Stimulated activated CD4-positive, alpha-beta T cell treated with anti-CD3 and anti-CD28 coated beads, Interleukin-2, amount 100 ng/mL, for 4 hours (primary cell): Measurements from ENCODE around the gene LRRC8E.
"Not testable (repeated sequence)": the region's sequence is repeated elsewhere in the genome, so short reads cannot be mapped to it uniquely, and the experiment has no call there.

Experiments
- DNase-seq: peaks from one replicate; pipeline ENCODE4 v3.0.0-alpha.2; 2020; ENCODE audit warnings: low read depth

Gene LRRC8E

GRCh38 chr19:7920519-7921301 is 32.4 kb downstream of the LRRC8E start:
- peak; percentile 100 for DNase-seq

- no peak for DNase-seq
Measured at GRCh38 chr19:7921302-7921966, 33.1 kb downstream of the LRRC8E start.

GRCh38 chr19:7921967-7922835 is 33.9 kb downstream of the LRRC8E start:
- DNase-seq: no peak

- no peak for DNase-seq
Measured at GRCh38 chr19:7922836-7923195, 34.5 kb downstream of the LRRC8E start.

- DNase-seq: no peak
Measured at GRCh38 chr19:7923295-7924191, 35.2 kb downstream of the LRRC8E start.

- no peak for DNase-seq
Measured at GRCh38 chr19:7924241-7924640, 35.9 kb downstream of the LRRC8E start.

- DNase-seq: no peak
Measured at GRCh38 chr19:7924651-7925170, 36.4 kb downstream of the LRRC8E start.

- peak; percentile 60 for DNase-seq
Measured at GRCh38 chr19:7925171-7925851, 37.0 kb downstream of the LRRC8E start.

GRCh38 chr19:7926021-7926726 is 37.9 kb downstream of the LRRC8E start, which contains the start of gene CTXN1:
CTXN1 (minus strand) TSS chr19:7926135; CDS start chr19:7925538, 597 bp downstream.
- DNase-seq: peak; percentile 73

- no peak for DNase-seq
Measured at GRCh38 chr19:7926727-7927604, 38.7 kb downstream of the LRRC8E start.

GRCh38 chr19:7927605-7928333 is 39.5 kb downstream of the LRRC8E start:
- DNase-seq: no peak

GRCh38 chr19:7928334-7928706 is 40.0 kb downstream of the LRRC8E start:
- DNase-seq: no peak

GRCh38 chr19:7928741-7929701 is 40.7 kb downstream of the LRRC8E start:
- DNase-seq: no peak

GRCh38 chr19:7930030-7930429 is 41.7 kb downstream of the LRRC8E start:
- not testable (repeated sequence) for DNase-seq

- no peak for DNase-seq
Measured at GRCh38 chr19:7930765-7931164, 42.5 kb downstream of the LRRC8E start.

GRCh38 chr19:7931221-7932061 is 43.1 kb downstream of the LRRC8E start:
- DNase-seq: no peak
